ENCODE data around the gene THAP12. TPM values are rescaled to one million over a fixed set of nuclear protein-coding genes. Genes with fewer than 3 reads are reported as not detected.

Gene THAP12
- total RNA-seq, 4 donors from 2014 or later = 6.4 to 26.9 (median 17.4) TPM

GRCh38 chr11:76313271-76313670 is 67.7 kb downstream of the THAP12 start:
- Histone ChIP-seq H3K36me3 (no peaks in the 10 kb centered on the region), H3K4me1 (no peaks in the 10 kb centered on the region), H3K4me3 (no peak overlapping the region), H3K27me3 (peaks cover 0 to 21% (median 0%) of the 10 kb centered on the region in 4 donors), H3K9me3 (no peaks in the 10 kb centered on the region), H3K27ac (no peak overlapping the region)
- TF ChIP-seq CTCF (IDR thresholded peaks at IDR 0.05) (no peak), POLR2A (IDR thresholded peaks at IDR 0.05) (no peak)
- 78 to 87% methylated on average over 3 of the region's 3 CpGs for WGBS, 2 donors
- intact Hi-C loops (cut with DNase I) = no loop called here
- no peak for DNase-seq

- no peak overlapping the region for H3K4me3 ChIP-seq
- H3K27ac ChIP-seq = no peak overlapping the region
- no peaks in the 10 kb centered on the region for H3K9me3 ChIP-seq
- H3K4me1 ChIP-seq = no peaks in the 10 kb centered on the region
- intact Hi-C loops (cut with DNase I) = no loop called here
- TF ChIP-seq POLR2A (IDR thresholded peaks at IDR 0.05) = no peak
- no peaks in the 10 kb centered on the region for H3K36me3 ChIP-seq
- DNase-seq = no peak
- peaks cover 0 to 18% (median 0%) of the 10 kb centered on the region in 4 donors for H3K27me3 ChIP-seq
- 33 to 65% methylated on average over 1 to 11 of the region's 13 CpGs for WGBS, 2 donors
Observed at GRCh38 chr11:76310832-76311595, 69.9 kb downstream of the THAP12 start.

GRCh38 chr11:76307978-76308747 is 72.8 kb downstream of the THAP12 start:
- no peaks in the 10 kb centered on the region for H3K36me3 ChIP-seq
- WGBS, 2 donors = 76 to 83% methylated on average over 4 to 5 of the region's 6 CpGs
- TF ChIP-seq POLR2A (IDR thresholded peaks at IDR 0.05) (no peak), CTCF (IDR thresholded peaks at IDR 0.05) (no peak)
- H3K4me3 ChIP-seq = no peak overlapping the region
- no peaks in the 10 kb centered on the region for H3K9me3 ChIP-seq
- peaks cover 0 to 15% (median 0%) of the 10 kb centered on the region in 4 donors for H3K27me3 ChIP-seq
- no peak for DNase-seq
- no peak overlapping the region for H3K27ac ChIP-seq
- H3K4me1 ChIP-seq = no peaks in the 10 kb centered on the region
- intact Hi-C loops (cut with DNase I) = no loop called here

GRCh38 chr11:76307396-76307795 is 73.5 kb downstream of the THAP12 start:
- H3K36me3 ChIP-seq = no peaks in the 10 kb centered on the region
- intact Hi-C loops (cut with DNase I) = no loop called here
- TF ChIP-seq POLR2A (IDR thresholded peaks at IDR 0.05) (no peak), CTCF (IDR thresholded peaks at IDR 0.05) (no peak)
- WGBS, 2 donors = 84 to 89% methylated on average over 7 to 8 of the region's 9 CpGs
- no peak overlapping the region for H3K4me3 ChIP-seq
- peaks cover 0 to 16% (median 0%) of the 10 kb centered on the region in 4 donors for H3K27me3 ChIP-seq
- no peaks in the 10 kb centered on the region for H3K9me3 ChIP-seq
- no peak overlapping the region for H3K27ac ChIP-seq
- H3K4me1 ChIP-seq = no peaks in the 10 kb centered on the region
- no peak for DNase-seq

- Histone ChIP-seq H3K9me3 (no peaks in the 10 kb centered on the region), H3K36me3 (no peaks in the 10 kb centered on the region), H3K27me3 (peaks cover 0 to 11% (median 0%) of the 10 kb centered on the region in 4 donors), H3K4me1 (no peaks in the 10 kb centered on the region), H3K4me3 (no peak overlapping the region), H3K27ac (no peak overlapping the region)
- 60 to 69% methylated on average over 3 of the region's 3 CpGs for WGBS, 2 donors
- no peak for DNase-seq
- intact Hi-C loops (cut with DNase I) = no loop called here
- TF ChIP-seq POLR2A (IDR thresholded peaks at IDR 0.05) (no peak), CTCF (IDR thresholded peaks at IDR 0.05) (no peak)
Observed at GRCh38 chr11:76303399-76303798, 77.5 kb downstream of the THAP12 start.
